ENCODE results near the gene RAB8B.

DNA sequence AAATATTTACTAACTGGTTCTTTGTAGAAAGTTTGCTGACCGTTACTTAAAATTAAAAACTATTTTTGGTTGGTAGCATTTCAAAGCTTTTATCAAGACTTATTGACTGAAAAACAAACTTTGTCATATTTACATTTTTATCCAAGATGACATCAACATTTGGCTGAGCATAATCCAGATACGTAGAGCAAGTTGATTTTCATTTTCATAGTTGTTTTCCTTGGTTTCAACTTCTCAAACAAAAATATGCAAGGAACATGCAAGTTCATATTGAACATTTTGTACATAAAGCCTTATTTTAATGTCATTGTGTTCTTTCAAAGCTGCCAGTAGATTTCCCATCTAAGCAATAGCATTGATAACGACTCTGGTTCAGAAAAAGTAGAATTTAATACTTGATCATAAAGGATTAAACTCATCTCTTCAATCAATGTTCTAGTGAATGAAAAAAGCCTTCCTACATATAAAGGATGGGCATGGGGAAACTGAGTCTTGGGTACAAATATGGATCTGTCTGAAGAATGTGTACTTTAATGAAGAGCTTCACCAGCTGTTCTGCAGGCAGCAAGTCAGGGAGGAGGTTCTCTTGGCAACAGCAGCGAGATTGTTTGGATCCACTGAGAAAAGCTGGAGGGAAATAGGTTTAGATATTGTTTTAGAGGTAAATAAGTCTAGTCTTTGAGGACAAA, 5.6 kb downstream of the RAB8B start:
- TF ChIP-seq ZBTB21 (CRISPR knock-in tag; IDR thresholded peaks at IDR 0.05) (no peak), HNRNPK (IDR thresholded peaks at IDR 0.05; ENCODE audit: low read depth, low read length, poor library complexity, severe bottlenecking) (no peak), NCOA2 (CRISPR knock-in tag; IDR thresholded peaks at IDR 0.05) (no peak), ZNF335 (CRISPR knock-in tag; IDR thresholded peaks at IDR 0.05) (no peak), POLR2AphosphoS5 (IDR thresholded peaks at IDR 0.05; ENCODE audit: low read depth, low read length) (no peak), FOXP4 (CRISPR knock-in tag; IDR thresholded peaks at IDR 0.05) (no peak)
- TF ChIP-seq, protein P1, sequence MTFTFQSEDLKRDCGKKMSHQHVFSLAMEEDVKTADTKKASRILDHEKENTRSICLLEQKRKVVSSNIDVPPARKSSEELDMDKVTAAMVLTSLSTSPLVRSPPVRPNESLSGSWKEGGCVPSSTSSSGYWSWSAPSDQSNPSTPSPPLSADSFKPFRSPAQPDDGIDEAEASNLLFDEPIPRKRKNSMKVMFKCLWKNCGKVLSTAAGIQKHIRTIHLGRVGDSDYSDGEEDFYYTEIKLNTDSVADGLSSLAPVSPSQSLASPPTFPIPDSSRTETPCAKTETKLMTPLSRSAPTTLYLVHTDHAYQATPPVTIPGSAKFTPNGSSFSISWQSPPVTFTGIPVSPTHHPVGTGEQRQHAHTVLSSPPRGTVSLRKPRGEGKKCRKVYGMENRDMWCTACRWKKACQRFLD (CRISPR knock-in tag; IDR thresholded peaks at IDR 0.05; ENCODE audit: borderline replicate concordance), result no peak
- TF ChIP-seq, protein P2, sequence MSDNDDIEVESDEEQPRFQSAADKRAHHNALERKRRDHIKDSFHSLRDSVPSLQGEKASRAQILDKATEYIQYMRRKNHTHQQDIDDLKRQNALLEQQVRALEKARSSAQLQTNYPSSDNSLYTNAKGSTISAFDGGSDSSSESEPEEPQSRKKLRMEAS (IDR thresholded peaks at IDR 0.05), result no peak
- TF ChIP-seq, protein P3, sequence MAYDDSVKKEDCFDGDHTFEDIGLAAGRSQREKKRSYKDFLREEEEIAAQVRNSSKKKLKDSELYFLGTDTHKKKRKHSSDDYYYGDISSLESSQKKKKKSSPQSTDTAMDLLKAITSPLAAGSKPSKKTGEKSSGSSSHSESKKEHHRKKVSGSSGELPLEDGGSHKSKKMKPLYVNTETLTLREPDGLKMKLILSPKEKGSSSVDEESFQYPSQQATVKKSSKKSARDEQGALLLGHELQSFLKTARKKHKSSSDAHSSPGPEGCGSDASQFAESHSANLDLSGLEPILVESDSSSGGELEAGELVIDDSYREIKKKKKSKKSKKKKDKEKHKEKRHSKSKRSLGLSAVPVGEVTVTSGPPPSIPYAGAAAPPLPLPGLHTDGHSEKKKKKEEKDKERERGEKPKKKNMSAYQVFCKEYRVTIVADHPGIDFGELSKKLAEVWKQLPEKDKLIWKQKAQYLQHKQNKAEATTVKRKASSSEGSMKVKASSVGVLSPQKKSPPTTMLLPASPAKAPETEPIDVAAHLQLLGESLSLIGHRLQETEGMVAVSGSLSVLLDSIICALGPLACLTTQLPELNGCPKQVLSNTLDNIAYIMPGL (CRISPR knock-in tag; IDR thresholded peaks at IDR 0.05; ENCODE audit: borderline replicate concordance in 1 of 2, low read depth in 1 of 2), result no peak

Measured in HepG2 (cell line).